T-helper 2 cell treated with Interferon-gamma antibody and Interleukin-4, amounts not matched to agents 100 ng/mL and 5 ng/mL, for 36 hours (primary cell): ENCODE results near the gene NCF2. TPM values are rescaled to one million over a fixed set of nuclear protein-coding genes. Genes with fewer than 3 reads are reported as not detected.

Experiments used
- intact Hi-C: fragments of 100-400 bp; cut with micrococcal nuclease; formaldehyde crosslinking; loops from one replicate; pipeline ENCODE4 v1.15.1; 2023
- total RNA-seq: library from RNA; stranded (reverse); gene quantifications from 2 replicates; pipeline ENCODE4 v1.2.3, GENCODE V29; 2022

NCF2 gene
- total RNA-seq, 1 donor from 2014 or later = 20.9 TPM

DNA sequence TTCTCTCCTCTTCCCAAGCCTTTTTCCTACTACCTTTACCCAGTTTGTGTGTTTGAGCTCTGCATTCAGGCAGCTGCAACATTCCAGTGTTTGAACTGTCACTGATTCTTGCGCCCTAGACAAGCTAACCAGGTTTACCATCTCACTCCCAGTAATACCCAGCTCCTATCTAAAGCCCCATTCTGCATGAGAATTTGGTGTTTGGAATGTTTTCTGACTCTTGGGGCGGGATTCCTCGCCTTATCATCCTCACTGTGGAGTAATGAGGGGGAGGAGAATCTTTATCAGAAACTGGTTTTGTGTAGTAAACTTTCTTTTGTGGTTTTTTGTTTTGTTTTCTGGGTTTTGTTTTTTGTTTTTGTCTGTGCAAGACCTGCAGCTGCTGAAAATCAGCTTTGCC, 36.5 kb downstream of the NCF2 start:
- intact Hi-C loops = no loop called here

DNA sequence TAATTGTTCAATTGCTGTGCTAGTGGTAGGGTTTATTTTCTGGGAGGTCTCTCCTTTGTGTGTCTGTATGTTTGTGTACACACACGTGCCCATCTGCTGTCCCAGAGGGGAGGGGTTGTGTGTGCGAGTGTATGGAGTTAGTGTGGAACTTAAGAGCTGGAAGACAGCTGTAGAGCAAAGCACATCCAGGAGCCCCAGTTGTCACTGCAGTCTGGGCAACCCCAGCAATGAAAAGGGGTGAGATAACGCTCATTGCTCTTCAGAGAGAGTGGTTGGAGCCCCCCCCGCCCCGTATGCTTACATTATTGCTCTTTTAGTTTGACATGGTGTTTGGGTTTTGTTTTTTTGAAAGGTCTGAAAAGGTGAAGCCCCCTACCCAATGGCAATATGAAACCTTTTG, 36.9 kb downstream of the NCF2 start:
- intact Hi-C loops = no loop called here

DNA sequence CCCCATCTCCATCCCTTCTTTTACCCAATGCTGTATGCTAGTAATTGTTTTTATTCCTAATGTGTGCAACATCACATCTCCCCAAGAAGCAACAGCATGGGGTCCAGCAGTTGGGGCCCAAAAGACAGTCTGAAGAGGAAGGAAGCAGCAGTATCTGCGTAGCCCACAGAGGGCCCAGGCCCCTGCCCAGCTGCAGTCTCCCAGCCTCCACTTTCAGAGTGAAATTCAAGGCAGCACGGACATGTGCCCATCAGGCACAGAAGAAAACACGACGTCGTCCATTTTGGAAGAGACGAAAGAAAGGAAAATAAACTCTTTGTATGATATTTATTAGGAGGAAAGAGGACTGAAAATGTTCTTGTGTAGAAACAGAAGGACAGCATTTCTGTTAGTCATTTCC, 37.4 kb downstream of the NCF2 start:
- intact Hi-C loops = no loop called here

DNA sequence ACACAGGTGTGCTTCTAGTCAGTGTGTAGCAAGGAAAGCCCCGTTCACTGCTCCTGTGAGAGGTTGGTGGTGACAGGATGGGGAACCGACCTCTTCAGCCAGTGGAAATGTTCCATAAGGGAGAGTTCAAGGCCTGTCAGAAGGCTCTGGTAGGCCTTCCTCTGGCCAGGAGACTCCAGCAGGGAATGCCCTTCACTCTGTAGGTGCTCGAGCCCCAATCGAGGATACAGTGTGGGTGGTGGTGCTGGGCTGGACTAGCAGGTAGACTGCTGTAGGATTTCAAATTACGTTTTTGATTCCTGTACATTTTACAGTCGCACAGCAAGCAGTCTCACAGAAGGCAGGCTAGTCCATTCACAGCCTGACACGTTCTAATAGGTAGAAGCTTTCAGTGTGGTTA, 37.8 kb downstream of the NCF2 start:
- intact Hi-C loops = no loop called here

DNA sequence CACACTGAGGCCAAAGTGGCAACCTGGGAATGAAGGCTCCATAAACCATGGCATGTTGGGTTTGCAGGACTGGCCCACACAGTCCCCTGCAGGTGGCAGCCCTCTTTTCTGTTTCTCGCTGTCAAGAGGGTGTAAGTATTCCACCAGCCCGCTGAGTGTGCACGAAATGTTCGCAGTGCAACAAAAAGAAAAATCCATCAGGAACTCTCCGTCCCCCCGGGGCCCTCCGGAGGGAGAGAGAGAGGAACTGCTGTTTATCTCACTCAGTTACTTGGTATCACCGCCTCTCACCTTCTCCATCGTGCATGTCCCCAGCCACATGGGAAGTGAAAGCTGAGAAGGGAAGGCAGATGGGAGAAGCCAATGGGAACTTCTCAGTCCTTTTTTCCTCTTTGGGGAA, 38.3 kb downstream of the NCF2 start:
- intact Hi-C loops = no loop called here

DNA sequence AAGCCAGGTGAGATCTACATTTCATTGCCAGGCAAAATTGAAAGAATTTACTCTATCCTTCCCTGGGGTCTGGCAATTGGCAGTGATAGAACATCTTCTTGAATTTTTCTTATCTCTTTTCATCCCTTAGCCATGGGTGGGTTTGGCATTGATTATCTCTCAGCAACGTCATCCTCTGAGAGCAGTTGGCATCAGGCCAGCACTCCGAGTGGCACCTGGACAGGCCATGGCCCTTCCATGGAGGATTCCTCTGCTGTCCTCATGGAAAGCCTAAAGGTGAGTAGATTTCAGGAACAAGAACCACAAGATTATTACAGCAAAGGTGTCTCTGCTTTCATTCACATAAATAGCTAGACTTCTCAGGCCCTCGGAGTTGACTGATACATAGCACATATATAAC, 39.3 kb downstream of the NCF2 start:
- intact Hi-C loops = no loop called here

DNA sequence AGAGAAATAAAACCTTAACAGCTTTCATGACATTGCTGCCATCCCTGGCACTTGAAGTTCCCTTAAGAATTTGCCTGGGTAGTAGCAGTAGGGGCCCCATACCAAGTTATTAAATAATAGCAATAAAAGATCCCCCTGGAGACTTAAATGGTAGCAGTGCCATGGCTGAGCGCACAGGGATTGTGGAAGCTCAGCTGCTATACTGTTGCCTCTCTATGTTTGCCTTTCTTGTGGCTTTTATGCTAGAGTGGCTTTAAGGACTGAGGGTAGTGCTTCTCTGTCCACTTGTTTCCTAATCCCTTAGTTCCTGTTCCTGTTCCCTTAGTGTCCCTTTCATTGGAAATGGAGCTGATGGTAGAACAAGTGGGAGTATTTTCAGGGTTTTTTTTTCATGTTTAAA, 42.1 kb downstream of the NCF2 start:
- intact Hi-C loops = no loop called here

DNA sequence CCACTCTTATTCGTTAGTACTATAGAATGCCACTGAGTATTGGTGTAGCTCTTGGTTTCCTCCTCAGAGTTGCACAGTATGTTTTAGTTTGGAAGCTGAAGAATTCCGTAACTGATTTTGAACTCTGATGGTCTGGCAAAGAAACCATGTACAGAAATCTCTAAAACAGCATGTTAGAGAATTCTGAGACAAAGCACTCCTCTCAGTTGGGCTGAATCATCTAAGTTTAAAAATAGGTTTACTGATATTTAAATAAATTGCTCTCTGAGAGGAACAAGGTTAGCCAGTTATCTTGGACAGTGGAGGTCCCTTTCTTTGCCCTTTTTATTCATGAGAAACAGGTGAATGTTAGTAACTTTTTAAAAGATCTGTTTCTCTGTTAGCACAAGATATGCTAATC, 43.8 kb downstream of the NCF2 start:
- intact Hi-C loops = no loop called here

DNA sequence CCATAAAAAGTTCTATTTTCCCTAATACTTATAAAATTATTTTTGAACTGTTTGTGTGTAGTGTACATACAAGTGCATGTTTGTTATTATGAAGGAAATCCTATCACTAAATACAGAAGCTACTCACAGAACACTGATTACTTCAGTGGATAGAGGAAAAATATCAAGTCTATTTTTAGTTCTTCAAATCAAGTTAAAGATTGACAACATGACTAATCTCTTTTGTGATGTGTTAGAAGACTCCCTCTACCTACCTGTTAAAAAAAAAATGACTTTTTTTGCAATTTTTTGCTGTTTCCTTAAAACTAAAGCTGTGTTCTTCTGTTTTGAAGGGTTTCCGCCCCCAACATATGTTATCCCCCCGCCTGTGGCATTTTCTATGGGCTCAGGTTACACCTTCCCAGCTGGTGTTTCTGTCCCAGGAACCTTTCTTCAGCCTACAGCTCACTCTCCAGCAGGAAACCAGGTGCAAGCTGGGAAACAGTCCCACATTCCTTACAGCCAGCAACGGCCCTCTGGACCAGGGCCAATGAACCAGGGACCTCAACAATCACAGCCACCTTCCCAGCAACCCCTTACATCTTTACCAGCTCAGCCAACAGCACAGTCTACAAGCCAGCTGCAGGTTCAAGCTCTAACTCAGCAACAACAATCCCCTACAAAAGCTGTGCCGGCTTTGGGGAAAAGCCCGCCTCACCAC, 45.5 kb downstream of the NCF2 start:
- intact Hi-C loops = loop anchor here (5.0 kb wide), 3 partner anchors 48 to 262 kb away; partner anchors contain the start of gene NCF2

DNA sequence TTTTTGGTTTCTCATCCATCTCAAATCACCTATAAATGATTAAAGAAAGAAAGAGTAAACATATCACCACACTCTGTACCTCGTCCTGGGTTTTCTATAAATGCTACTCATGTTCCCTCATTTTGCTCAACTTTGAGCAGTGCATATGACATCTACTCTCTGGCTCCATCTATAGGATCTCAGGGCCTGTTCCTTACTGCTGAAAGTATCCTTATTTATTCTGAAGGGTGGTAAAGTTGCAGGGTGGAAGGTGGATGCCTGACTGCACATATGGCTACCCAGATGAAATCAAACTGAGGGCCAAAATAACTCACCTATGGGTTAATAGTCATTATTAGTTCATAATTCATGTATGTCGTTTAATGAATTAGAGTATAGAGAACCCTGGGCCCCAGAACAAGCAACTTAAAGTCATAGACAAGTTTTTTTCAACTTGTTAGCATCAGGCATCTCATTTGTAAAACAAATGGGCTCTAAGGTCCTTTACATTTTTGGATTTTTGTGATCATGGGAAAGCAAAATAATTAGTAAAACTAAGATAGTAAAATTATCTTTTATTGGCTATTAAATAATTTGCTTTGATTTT, 46.5 kb downstream of the NCF2 start:
- intact Hi-C loops = loop anchor here (1.0 to 5.0 kb wide), 4 partner anchors 49 to 261 kb away; partner anchors contain the start of gene NCF2

DNA sequence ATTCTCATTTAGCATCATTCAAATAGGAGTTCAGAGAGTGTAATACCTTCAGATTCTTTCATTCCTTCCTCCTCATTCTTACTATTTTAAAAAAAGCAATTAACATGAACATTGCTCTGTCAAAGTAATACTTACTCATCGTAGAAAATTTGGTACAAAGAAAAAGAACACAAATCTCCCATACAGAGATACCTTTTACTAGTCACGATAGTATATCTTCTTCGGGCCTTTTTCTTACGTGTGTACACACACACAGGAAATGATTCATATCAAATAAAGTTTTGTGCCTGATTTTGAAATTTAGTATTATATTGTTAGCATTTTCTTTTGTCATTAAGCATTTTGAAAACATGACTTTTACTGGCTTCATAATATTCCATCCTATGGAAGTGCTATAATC, 52.9 kb downstream of the NCF2 start:
- intact Hi-C loops = loop anchor here (5.0 kb wide), 1 partner anchor 95 kb away; no protein-coding TSS in a partner anchor

DNA sequence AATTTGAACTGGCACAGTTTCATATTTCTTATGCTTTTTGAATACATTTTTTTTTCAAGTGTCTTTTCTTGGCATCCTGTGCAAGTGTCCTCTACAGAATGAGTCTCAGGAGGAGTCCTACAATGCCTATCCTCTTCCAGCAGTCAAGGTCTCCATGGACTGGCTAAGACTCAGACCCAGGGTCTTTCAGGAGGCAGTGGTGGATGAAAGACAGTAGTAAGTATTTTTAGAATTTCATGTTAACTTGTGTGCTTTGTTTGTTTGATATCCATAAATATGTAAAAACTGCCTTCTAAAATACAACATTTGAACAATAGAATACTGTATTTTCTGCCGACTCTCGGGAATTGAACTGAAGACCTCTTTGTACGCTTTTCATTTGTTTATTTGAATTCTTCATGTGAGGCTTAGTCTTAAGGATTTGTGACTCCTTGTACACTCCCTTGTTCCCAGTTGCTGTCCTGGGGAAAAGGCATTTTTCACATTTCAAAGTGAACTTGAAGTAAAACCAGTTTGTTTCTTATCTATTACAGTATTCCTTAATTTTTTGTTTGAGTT, 56.6 kb downstream of the NCF2 start:
- intact Hi-C loops = no loop called here

DNA sequence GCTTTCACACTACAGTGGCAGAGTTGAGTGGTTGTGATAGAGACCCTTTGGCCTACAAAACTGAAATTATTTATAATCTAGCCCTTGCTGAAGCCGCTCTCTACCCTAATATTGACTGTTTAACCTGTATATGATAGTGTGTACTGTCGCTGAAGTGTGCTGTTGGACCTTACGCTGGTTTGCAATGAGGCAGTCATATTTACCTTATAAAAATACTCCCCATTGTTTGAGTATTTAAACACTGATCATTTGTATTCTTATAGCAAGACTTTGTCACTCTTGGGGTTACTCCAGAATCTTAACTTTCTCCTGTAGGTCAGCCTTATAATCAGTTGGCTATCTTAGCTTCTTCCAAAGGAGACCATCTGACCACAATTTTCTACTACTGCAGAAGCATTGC, 61.7 kb downstream of the NCF2 start:
- intact Hi-C loops = no loop called here

DNA sequence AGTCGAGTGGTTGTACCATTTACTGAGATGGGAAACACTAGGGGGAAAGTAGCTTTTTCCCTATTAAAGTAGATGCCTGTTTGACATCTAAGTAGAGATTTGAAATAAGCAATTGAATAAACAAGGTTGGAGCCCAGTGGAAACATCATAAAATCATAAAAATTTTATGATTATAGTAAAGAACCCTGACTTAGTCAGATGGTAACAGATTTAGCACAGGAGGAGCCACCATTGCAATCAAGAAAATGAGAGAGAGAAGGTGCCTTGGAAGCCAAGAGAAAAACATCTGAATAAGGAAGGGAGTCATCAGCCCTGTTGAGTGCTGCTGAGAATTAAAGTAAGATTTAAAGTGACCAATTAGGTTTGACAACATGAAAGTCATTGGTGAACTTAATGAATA, 68.2 kb downstream of the NCF2 start:
- intact Hi-C loops = no loop called here

DNA sequence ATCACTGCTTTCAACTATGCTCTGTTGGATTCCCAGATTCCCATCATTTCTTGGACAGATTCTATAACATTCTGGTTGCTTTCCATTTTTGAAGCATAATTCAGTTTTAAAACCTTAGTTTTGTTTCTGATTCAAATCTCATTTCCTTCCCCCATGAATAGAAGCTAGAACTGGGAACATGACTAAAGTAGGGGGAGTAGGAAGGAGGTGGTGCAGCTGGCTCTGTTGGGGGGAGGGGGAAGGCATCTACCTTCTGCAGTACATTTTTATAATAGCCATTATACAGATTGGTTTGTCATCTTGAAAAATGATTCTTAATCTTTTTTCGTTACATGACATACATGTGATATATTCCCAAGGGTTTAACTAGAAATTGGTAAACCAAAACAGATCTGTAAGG, 69.9 kb downstream of the NCF2 start:
- intact Hi-C loops = no loop called here

DNA sequence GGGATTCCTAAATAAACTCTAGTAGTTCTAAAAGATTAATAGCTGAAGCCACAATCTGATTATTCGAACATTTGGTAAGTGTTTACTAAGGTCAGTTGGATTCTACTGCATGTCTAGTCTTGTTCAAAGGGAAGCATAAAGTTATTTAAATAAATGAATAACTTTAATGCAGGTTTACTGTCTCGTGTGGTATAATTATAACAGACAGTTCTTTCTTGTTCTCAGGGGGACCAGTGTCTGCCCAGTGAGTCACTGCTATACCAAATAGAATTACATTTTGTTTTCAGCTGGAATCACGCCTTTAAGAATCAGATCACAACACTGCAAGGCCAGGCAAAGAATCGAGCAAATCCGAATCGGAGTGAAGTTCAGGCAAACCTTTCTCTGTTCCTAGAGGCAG, 72.9 kb downstream of the NCF2 start:
- intact Hi-C loops = no loop called here

DNA sequence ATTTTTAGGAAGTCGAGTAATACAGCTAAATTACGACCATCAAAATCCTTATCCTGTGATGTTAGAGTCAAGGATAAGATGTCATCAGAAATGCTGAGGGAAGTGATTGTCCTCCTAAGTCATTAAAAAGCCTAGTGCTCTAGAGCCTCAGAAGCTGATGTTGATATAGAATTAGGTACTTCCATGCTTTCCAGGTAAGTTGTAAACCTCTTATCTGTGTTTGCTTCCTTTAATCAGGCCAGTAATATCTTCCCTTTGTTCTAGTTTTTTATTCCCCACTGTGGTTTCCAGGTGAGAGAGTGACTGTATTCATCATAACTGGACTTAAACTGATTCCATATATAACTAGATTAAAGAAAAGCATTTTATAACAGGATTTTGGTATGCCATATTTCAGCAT, 73.5 kb downstream of the NCF2 start:
- intact Hi-C loops = no loop called here

DNA sequence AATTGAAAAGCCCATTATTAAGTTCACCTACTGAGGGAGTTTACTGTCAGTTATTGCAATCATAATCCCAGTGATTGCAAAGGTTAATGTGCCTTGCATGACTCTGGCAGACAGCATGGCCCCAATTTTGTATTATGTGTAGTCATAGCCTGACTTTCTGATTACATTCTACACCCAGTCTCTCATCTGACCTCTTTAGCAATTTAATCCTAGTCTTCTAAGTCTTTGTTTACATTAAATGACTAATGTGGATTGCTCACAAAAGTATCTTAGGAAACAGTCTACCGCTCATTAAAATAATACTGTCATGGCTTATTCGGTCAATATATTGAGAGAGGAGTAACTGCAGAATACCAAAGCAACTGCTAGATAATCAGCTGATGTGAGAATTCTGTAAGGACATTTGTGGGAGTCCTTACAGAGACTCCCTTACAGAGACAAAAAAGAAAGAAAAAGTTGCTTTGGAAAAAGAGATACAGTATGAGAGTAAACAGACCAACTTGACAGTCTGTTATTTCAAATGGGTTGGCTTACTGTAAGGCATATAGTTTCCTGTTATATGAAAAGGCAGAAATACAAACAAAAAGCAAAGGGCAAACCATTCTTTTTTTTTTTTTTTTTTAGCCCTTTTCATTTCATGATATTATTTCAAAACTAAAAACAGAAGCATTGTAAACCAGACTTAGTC, 75.1 kb downstream of the NCF2 start:
- intact Hi-C loops = no loop called here

DNA sequence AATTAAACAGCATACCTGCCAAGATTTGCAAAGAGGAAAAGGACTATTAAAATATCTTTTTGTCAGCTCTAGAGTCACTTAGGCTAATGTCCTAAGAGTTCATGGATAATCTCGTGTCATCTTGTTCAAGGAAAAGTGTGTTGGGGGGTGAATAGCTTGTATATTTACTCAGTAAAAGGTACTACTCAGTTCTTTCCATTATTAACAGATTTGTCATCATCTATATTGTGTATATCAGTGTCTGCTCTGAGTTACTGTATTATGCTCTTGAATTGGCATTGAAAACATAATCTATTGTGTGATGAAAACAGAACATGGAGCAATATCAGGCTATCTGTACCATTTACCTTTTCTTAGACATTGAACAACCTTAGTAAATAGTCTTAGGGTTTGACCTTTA, 76.0 kb downstream of the NCF2 start:
- intact Hi-C loops = no loop called here

DNA sequence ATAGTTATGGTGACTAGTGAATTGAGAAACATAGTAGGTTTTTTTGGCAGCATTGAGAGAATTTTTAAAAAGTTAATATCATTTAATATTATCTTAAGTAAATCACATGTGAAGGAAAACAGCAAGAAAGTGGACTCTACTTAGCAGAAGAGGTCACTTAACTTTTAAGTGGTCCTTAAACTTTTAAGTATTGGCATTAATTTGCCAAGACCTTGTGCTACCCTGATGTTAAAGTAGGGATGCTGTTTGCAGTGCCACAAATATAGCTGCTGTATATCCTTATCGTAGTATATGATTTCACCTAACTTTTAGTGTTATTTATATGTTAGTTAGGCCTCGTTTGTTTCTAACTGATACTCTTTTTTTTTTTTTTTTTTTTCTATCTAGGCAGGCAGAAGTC, 77.8 kb downstream of the NCF2 start:
- intact Hi-C loops = no loop called here

DNA sequence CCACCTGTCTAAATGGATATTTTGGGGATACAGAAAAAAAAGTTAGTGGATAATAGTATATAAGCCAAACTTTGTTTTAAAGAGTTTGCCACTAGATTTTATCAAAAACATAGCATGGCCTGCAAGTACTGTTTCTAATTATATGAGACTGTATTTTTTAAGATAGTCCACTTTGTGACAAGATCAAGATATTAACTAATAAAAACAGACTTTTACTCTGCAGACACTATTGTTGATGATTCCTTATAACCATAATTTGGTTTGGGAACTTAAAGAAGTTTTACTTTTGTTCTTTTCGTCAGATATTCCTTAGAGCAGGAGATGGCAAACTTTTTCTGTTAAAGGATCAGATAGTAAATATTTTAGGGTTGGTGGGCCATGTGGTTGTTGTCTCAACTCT, 81.6 kb downstream of the NCF2 start:
- intact Hi-C loops = no loop called here

DNA sequence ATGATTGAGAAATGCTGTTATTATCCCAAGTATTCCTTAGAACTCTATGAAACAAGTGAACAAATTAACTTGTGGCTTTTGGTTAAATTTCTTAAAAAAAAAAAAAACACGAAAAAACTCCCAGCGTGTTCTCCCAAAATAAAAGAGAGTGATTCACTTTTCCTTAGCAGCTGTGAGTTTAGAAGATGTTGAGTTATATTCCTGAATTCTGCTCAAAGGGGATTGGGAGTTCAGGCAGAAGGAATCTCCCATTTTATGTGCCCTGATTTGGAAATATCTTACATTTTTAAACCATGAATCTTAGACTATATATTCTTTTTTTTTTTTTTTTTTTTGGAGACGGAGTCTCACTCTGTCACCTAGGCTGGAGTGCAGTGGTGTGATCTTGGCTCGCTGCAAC, 83.7 kb downstream of the NCF2 start:
- intact Hi-C loops = no loop called here
